ENCODE data around the gene ARF3.
"Not testable (repeated sequence)": the region's sequence is repeated elsewhere in the genome, so short reads cannot be mapped to it uniquely, and the experiment has no call there.

The ARF3 gene

DNA sequence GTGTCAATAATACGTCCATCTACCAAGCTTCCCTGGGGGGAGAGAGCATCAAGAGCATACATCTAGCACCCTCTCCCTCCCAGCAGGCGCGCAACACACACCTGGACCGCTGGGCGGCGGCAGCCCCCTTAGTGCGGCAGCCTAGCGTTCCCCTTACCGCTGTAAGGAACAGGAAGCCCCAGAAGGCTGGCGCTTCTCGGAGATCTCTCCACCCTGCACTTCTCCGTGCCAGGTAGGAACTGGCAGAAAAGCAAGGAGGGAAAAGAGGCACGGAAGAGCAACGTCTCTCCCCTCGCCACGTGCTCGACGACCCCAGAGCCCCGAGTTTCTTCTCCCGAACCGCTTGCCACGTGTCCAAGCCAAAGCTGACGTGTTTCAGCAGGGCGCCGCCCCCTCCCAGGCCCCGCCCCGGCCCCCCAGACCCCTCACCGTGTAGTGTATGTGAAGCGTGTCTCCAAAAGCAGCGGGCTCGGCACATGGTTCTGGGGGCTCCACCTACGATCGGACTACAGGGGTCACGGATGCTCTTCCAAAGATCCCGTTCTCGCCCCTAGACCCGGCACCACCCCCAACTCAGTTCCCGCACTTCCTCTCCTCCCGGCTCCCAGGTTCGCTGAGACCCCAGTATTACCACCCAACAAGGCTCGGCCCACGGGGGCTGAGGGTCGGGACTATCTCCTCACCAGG, 32.5 kb downstream of the ARF3 start:
- peak; percentile 48 for DNase-seq

DNA sequence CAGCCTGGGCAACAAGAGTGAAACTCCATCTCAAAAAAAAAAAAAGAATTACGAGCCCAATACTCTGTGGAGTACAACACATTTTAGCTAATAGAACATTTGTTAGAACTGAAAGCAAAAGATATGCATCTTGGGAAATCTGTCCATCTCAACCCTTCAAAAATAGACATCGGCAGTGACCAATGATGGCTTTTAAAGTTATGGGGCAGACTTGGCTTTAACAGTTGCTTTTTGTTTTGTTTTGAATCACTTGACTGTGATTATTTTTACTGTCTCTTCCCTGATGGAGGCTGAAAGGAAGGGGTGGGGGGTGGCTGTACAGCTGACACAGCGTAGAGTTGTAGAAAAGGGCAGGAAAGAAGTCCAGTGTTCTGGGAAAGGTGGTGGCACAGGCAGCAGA, 34.2 kb downstream of the ARF3 start:
- no peak for DNase-seq

DNA sequence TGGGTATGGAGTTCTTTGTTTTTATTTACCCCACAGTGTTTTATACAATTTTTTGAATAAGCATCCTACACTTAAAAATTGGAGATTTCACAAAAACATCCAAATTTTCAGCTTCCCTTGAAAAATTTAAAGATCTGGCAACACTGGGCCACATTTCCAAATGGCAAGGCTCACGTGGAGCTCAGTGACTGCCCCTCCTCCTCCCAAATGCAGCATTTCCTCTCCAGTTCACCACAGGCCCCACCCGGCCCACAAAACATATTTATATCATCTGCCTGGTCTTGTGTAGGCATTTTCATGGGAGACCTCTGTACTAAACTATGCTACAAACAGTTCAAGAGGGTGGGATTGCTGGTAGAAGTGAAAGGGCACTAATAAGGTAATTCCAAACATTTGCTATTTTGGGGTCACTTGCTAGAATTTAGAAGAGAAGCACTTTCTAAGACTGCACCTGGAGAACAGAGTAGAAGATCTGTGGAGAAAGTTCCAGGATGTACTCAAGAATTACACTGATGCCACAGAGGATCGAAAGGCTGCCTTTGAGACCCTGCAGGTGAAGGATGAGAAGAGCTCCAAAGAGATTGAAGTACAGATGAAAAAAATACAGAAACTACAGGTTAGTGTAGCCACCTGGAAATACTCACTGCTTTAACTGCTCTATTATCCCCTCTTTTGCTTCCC, 39.3 kb downstream of the ARF3 start:
- DNase-seq: no peak

DNA sequence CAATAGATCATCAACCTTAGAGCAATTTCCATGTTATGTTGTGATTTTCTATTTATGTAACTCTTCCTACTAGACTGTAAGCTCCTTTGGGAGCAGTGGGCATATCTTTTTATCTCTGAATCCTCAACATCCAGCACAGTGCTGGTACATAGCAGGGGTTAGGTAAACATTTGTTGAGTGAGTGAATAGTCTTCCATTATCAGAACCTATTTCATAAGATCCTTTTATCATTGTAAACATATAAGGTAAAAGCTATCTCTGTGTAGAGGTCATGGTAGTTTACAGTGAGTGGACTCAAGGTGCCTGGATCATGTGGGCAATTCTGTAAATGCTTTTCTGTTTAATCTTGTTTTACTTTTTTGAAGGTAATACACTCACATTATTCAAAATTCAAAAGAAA, 47.1 kb downstream of the ARF3 start:
- no peak for DNase-seq

DNA sequence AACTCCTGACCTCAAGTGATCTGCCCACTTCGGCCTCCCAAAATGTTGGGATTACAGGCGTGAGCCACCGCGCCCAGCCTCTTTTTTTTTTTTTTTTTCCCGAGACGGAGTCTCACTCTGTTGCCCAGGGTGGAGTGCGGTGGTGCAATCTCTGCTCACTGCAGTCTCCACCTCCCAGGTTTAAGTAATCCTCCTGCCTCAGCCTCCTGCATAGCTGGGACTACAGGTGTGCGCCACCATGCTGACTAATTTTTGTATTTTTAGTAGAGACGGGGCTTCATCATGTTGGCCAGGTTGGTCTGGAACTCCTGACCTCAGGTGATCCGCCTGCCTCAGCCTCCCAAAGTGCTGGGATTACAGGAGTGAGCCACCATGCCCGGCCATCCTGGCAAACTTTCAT, 47.6 kb downstream of the ARF3 start:
- not testable (repeated sequence) for DNase-seq

DNA sequence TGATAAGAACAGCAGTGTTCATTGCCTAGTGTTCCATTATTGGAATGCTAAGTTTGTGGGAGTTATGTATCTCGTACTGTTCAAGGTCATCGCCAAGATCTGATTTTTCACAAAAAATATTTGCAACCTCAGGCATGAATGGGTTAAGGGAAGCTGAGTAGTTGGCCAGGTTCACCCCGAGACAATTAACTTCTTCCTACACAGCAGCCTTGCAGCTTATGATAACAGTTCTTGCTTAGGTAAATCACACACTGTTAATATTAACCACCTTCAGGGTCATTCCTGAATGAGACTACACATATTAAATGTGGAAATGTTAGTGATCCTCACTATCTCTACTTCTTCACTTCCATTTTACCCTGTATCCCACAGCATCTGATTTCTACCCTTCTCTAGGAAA, 50.0 kb downstream of the ARF3 start:
- no peak for DNase-seq

DNA sequence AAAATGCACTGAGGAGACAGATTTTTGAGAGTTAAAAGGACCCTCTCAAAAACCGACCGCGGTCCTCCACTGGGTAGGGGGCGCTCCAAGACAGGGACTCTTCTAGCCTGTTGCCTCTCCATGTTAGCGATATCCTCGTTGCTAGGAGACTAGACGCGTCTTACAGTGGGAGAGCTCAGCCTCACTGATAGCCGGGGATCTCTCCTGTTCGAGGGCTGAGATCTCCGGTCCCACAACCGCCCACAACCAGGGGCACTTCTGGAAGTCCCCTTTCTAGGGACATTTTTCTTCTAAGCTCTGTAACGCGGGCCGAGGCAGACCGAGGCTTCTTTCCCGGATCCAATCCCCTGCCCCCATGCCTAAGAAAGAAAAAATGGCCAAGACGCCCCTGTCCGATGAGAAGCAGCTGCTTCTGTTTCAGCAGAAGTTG, 53.3 kb downstream of the ARF3 start:
- DNase-seq: peak; percentile 83

DNA sequence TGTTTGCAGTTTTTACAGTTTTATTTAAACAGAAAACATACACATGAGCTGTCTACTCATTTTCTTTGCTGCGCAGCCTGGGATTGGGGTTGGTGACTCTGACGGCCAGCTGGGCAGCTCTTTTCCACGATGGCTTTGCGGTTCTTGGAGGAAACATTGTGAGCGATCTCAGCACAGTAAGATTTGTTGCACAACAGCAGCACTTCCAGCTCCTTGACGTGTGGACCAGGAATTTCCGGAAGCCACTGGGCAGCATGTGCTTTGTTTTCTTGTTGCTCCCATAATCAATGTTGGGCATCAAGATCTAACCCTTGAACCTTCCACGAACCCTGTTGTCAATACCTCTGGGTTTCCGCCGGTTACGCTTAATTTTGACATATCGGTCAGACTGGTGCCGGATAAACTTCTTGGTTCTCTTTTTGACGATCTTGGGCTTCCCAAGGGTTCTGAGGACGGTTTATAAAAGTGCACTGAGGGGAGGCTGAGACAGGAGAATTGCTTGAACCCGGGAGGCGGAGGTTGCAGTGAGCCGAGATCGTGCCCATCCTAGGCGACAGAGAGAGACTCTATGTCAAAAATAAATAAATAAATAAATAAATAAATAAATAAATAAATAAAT, 53.8 kb downstream of the ARF3 start:
- no peak for DNase-seq

DNA sequence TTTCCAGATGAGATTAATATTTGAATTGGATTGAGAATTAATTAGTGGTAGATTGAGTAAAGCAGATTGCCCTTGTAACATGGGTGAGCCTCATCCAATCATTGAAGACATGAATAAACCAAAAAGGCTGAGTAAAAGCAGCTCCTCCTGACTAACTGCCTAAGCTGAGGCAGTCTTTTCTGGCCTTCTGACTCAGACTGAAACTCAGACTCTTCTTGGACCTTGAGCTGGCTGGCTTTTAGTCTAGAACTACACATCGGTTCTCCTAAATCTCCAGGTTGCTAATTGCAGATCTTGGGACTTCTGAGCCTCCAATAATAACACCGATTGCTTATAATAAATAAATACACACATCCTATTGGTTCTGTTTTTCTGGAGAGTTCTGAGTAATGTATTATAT, 56.0 kb downstream of the ARF3 start:
- DNase-seq: no peak

DNA sequence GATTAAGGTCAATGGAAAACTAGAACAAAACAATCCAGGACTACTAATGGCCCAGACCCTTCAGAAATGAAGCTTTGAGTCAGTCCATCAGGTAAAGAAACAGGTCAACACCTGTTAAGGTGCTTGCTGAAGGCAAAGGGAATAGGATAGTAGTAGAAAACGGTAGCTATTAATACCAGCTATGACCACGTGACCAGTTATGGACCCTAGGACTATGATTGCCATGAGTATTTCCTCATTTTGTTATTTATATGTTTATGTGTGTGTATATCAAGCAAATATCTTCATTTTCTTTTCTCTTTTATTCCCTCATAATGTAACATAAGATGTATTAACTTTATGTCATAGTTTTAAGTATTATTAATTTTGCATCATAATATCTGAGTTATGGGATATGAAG, 57.6 kb downstream of the ARF3 start:
- no peak for DNase-seq

DNA sequence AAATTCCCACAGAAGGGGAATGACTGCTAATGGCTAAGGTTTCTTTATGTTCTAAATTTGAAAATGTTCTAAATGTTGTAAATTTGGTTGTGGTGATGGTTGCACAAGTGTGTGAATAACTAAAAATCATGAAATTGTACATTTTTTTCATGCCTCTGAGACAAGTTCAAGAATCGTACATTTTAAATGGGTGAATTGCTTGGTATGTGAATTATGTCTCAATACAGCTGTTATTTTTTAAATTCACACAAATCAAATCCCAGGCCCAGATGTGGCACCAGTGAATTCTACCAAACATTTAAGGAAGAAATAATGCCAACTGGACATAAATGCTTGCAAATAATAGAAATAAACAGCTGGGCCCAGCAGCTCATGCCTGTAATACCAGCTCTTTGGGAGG, 63.0 kb downstream of the ARF3 start:
- no peak for DNase-seq

DNA sequence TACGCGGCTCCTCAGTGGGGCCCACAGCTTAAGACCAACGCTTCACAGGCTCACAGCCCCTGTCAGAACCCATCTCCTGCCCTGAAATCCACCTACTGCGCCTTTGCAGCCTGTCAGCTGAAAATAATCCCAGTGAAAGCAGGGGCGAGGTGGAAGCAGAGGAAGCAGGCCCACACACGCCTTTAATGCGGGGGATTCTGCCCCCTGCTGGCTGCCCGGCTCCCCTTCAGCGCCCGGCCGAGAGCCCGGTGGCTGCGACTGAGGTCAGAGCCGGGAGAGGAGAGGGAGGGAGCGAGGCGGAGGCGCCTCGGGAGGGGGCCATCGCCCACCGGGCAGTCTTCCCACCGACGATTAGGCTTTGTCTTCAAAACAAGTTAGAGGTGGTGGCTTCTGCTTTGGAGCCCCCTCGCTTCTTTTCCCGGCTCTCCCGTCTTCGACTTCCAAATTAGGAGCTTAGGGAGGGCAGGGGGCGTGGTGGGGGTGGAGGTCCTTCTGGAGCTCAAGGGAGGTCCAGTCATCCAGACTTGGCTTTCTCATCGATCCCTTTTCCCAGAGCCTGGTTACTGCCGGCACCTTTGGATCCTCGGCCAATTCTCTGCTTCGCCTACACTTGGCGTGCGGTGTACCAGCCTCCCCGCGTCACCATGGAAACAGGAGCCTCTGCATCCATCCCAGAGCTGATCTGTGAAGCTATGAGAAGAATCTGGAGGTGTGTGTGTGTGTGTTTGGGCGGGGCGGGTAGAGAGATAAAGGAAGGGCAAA, 66.4 kb downstream of the ARF3 start:
- peak; percentile 72 for DNase-seq

DNA sequence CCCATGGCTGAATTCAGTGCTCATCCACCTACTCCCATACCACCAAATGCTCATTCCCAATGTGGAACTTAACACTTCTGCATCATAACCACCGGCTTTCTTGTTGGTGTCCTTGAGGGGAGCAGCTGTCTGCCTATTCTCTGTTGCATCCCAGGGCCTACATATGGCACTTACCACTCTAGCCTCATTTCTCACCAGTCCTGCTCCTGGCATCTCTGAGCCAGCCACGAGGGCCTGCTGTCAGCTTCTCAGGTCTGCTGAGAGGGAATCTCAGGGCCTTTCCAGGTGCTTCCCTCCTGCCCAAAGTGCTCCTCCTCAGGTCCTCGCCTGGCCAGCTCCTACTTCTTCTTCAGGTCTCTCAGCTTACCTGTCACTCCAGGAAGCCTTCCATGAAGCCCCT, 67.6 kb downstream of the ARF3 start:
- no peak for DNase-seq

Measured in EL (cell line).